NCI-H1417 (cell line): ENCODE measurements around the gene BMP6.

ENCODE experiments used
- DNase-seq, 3 experiments: peaks; one replicate each; lab custom pipeline; 2025; lab: John Stamatoyannopoulos, UW

The BMP6 gene

GRCh38 chr6:7720346-7720745 lies 5.6 kb upstream of the BMP6 start:
- no peak for DNase-seq

- peak; percentile 5 to 61 (median 25) for DNase-seq
These were observed 4.2 kb upstream of the BMP6 start for GRCh38 chr6:7721649-7722048.

GRCh38 chr6:7723041-7723447 lies 2.9 kb upstream of the BMP6 start:
- peak; percentile 50 to 79 (median 74) for DNase-seq

GRCh38 chr6:7723554-7723953 lies 2.3 kb upstream of the BMP6 start:
- no peak for DNase-seq

GRCh38 chr6:7725412-7725811 lies 487 bp upstream of the BMP6 start:
- no peak for DNase-seq

GRCh38 chr6:7726416-7727085 lies 652 bp downstream of the BMP6 start:
- DNase-seq: peak in 2 of 3 experiments; percentile 57 to 76

- peak in 2 of 3 experiments; percentile 55 to 60 for DNase-seq
These were observed 1.4 kb downstream of the BMP6 start for GRCh38 chr6:7727086-7727945.

GRCh38 chr6:7727946-7728854 lies 2.3 kb downstream of the BMP6 start:
- peak; percentile 25 to 76 (median 73) for DNase-seq

GRCh38 chr6:7728855-7729590 lies 3.1 kb downstream of the BMP6 start:
- DNase-seq: peak in 1 of 3 experiments; percentile 5

GRCh38 chr6:7730001-7730783 lies 4.3 kb downstream of the BMP6 start:
- DNase-seq: no peak

- no peak for DNase-seq
These were observed 4.9 kb downstream of the BMP6 start for GRCh38 chr6:7730784-7731227.

GRCh38 chr6:7731294-7731693 lies 5.4 kb downstream of the BMP6 start:
- no peak for DNase-seq

GRCh38 chr6:7732228-7732627 lies 6.3 kb downstream of the BMP6 start:
- DNase-seq: no peak

- DNase-seq: no peak
These were observed 8.9 kb downstream of the BMP6 start for GRCh38 chr6:7734707-7735383.

GRCh38 chr6:7737106-7737505 lies 11.2 kb downstream of the BMP6 start:
- no peak for DNase-seq

- no peak for DNase-seq
These were observed 12.0 kb downstream of the BMP6 start for GRCh38 chr6:7737867-7738266.

GRCh38 chr6:7742223-7742785 lies 16.4 kb downstream of the BMP6 start:
- peak; percentile 52 to 81 (median 79) for DNase-seq

GRCh38 chr6:7745942-7746341 lies 20.0 kb downstream of the BMP6 start:
- DNase-seq: no peak

GRCh38 chr6:7747016-7747415 lies 21.1 kb downstream of the BMP6 start:
- DNase-seq: no peak

- DNase-seq: no peak
These were observed 21.5 kb downstream of the BMP6 start for GRCh38 chr6:7747433-7747832.
